ENCODE data around the gene SPPL3.

- TF ChIP-seq CTCF (IDR thresholded peaks at IDR 0.05) (no peak), POLR2A (IDR thresholded peaks at IDR 0.05) (no peak), EP300 (IDR thresholded peaks at IDR 0.05) (no peak)
Observed at GRCh38 chr12:120901818-120902217, 2.3 kb downstream of the SPPL3 start.

All from tibial nerve (tissue), 4 donors.